Choroid plexus epithelial cell (primary cell): ENCODE measurements around the gene RAB26.

Experiments
- DNase-seq: peaks from one replicate; pipeline ENCODE4 v3.0.0-alpha.2; 2010; ENCODE audit warnings: low read depth
- H3K4me3 ChIP-seq: 2 replicates; pipeline ENCODE4 v1.5.1; 2011; ENCODE audit warnings: low read depth, mild to moderate bottlenecking, control low read depth, low read length, moderate library complexity
- TF ChIP-seq, protein P1 (sequence below): conservative IDR thresholded peaks from 2 replicates; pipeline ENCODE4 v1.5.1; 2011; ENCODE audit warnings: low read depth, mild to moderate bottlenecking, control low read depth, inconsistent platforms, low read length, moderate library complexity

The RAB26 gene

DNA sequence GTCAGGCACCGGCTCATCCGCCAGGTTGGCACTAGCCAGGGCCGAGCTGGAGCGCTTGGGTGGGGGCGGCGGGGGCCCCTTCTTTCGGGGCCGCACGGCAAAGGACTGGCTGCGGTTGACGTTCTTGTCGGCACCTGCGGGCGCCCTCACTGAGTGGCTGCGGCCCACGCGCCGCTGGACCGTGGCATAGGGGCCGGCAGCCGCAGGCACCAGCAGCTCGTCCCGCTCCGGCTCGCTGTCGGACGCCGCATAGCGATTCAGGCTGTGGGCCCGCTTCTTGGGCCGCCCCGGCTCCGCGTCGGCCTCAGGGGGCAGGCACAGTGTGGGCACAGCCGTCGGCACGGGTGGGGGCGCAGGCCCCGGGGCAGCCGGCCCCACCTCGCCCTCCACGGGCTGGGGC, 32.0 kb downstream of the RAB26 start:
- TF ChIP-seq, protein P1, sequence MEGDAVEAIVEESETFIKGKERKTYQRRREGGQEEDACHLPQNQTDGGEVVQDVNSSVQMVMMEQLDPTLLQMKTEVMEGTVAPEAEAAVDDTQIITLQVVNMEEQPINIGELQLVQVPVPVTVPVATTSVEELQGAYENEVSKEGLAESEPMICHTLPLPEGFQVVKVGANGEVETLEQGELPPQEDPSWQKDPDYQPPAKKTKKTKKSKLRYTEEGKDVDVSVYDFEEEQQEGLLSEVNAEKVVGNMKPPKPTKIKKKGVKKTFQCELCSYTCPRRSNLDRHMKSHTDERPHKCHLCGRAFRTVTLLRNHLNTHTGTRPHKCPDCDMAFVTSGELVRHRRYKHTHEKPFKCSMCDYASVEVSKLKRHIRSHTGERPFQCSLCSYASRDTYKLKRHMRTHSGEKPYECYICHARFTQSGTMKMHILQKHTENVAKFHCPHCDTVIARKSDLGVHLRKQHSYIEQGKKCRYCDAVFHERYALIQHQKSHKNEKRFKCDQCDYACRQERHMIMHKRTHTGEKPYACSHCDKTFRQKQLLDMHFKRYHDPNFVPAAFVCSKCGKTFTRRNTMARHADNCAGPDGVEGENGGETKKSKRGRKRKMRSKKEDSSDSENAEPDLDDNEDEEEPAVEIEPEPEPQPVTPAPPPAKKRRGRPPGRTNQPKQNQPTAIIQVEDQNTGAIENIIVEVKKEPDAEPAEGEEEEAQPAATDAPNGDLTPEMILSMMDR, result no peak
- no peak overlapping the region for H3K4me3 ChIP-seq
- no peak for DNase-seq

DNA sequence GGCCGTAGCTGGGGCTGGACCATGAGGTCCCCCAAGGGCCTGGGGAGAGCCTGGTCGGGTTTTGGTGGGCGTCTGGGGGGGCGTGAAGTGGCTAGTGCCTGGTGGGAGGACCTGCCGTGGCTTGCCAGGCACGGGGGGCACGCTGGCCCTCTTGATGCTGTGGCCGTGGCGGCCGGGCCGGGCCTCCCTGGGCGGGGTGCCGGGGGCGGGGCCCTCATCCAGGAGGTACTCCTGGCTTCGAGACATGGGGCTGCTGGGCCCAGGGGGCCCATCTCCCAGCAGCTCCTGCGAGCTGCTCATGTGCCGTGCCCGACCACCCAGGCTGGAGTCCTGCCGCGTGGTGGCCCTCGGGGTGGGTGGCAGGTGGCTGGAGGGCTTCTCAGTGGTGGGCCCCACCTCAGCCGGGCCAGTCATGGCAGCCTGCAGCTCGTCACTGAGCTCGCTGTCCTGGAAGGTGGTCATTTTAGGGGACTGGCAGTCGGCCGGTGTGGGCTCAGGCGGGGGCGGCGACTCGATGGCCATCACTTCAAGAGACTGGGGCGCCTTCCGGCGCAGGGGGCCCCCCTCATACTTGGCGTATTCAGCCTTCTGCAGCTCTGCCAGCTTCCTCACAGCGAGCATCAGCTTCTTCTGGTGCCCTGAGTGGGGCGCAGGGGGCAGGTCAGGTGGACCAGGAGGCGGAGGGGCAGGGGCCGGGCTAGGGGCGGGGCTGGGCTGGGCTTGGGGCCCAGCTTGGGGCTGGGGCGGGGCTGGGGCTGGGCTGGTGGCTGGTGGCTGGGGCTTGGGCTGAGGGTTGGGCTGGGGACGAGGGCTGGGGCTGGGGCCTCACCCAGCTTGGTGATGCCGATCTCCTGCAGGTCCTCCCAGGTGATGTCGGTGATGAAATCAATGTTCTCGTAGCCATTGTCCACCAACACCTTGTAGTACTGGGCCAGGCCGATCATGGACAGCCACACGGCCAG, 32.8 kb downstream of the RAB26 start:
- no peak overlapping the region for H3K4me3 ChIP-seq
- DNase-seq, result no peak
- TF ChIP-seq, protein P1, result no peak

DNA sequence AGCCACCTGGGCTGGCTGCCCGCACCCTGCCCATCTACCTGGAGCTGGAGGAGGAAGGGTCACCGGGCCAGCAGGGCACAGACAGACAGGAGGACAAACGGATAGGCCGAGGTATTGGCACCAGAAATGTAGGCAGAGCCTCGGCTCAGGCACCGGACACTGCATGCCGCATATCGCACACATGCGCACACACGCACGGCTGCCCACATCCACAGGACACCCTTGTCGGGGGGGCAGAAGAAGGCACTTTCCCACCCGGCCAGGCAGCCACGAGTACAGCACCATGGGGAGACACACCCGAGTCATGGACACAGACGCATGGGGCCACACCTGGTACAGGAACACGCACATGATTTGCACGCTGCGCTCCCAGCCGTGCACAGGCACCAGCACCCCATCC, 33.5 kb downstream of the RAB26 start:
- TF ChIP-seq, protein P1, result no peak
- DNase-seq, result no peak
- H3K4me3 ChIP-seq, result no peak overlapping the region

DNA sequence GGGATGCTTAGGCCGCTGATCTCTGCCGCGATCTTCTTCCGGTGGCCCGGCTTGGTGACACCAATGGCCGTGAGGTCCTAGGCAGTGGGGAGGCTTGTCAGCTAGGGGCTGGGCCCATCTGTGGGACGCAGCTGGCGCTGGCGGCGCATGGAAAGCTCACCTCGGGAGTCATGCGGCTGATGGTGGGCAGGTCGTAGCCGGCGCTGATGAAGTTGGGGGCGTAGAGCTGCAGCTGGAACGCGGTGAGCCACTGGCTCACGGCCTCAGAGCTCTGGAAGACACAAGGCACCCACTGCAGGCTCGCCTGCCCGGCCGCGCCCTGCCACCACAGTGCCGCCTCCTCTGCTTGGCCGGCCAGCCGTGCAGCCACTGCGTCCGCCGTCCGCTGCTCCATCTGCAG, 35.2 kb downstream of the RAB26 start:
- no peak overlapping the region for H3K4me3 ChIP-seq
- no peak for DNase-seq
- TF ChIP-seq, protein P1, result no peak

DNA sequence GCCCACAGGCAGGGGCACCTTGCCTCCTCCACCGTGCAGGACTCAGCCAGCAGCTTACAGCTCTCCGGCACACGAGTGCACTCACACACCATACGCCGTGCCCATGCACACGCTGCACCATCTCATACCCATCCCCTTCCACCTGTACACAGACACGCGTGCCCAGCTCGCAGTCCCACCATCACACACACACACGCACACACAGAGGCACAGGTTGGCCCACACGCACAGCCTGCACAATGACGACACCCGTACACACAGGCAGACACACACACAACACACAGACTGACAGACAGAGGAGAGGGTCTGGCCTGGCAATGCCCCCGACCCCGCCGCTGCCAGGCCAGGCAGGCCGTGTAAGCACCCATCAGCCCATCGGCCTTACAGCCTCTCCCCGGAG, 35.9 kb downstream of the RAB26 start:
- TF ChIP-seq, protein P1, result no peak
- no peak for DNase-seq
- H3K4me3 ChIP-seq, result no peak overlapping the region

DNA sequence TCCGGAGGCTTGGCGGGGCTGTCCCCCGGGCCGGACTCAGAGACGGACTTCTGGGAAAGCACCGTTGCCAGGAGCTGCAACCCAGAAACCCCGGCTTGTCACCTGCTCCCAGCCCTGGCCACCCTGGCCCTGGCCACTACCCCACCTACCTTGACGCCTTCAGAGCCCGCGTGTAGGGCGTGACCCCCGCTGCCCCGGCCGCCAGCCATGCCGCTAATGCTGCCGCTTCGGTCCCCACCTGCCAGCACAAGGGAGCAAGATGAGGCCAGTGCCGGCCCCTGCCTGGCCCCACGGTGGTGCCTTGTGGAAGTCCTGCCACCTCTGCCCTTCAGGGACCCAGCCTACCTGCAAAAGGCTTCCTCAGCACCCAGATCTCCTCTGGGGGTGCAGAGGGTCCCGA, 36.5 kb downstream of the RAB26 start:
- TF ChIP-seq, protein P1, result no peak
- DNase-seq, result no peak
- no peak overlapping the region for H3K4me3 ChIP-seq

DNA sequence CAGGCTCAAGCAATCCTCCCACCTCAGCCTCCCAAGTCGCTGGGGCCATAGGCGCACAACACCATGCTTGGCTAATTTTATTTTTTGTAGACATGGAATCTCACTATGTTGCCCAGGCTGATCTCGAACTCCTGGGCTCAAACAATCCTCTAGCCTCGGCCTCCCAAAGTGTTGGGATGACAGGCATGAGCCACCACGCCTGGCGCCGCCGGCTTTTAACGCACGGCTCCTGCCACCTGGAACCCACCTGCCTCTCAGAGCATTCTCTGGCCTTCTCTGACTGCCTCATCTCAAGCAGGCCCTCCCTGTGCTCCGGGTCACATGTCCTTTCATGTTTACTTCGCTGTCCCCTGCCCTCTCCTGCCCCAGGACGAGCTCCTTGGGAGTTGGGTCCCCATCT, 37.6 kb downstream of the RAB26 start:
- TF ChIP-seq, protein P1, result no peak
- DNase-seq, result no peak

More for the DNA sequence above, 37.6 kb downstream of the RAB26 start:
- no peak overlapping the region for H3K4me3 ChIP-seq
